ENCODE measurements around the gene ANAPC4. TPM values are rescaled to one million over a fixed set of nuclear protein-coding genes. Genes with fewer than 3 reads are reported as not detected.

ANAPC4 gene
- total and polyA plus RNA-seq, 2 of the 13 experiments (the other 11 are each of a cell fraction or from before 2014, with no cell fraction given), result 14.5 to 30.2 TPM

GRCh38 chr4:25345744-25346143, 31.3 kb upstream of the ANAPC4 start:
- CTCF ChIA-PET (ENCODE audit: low intra/inter-chr PET ratio, low total read pairs), result no interaction called here
- Histone ChIP-seq H3K36me3 (replicated peaks in 1 of 2; ENCODE audit: control insufficient read depth in 1 of 2, insufficient read depth in 2 of 2, low read length in 2 of 2) (peaks cover 0 to 14% of the 10 kb centered on the region in 2 experiments; a peak in 3 of 5 replicates), H3K9ac (ENCODE audit: insufficient read depth, low read depth, low read length) (no peak overlapping the region), H3K79me2 (ENCODE audit: insufficient read depth, low read length) (no peaks in the 10 kb centered on the region), H3K4me1 (ENCODE audit: insufficient read depth, low read length) (no peaks in the 10 kb centered on the region), H4K20me1 (ENCODE audit: insufficient read depth, low read length) (no peaks in the 10 kb centered on the region), H3K4me3 (replicated peaks in 1 of 3; ENCODE audit: insufficient read depth in 1 of 3, low read depth in 2 of 3, low read length in 3 of 3) (no peak overlapping the region), H3K27me3 (ENCODE audit: control insufficient read depth in 1 of 2, insufficient read depth in 2 of 2, low read length in 2 of 2) (no peaks in the 10 kb centered on the region), H3K27ac (ENCODE audit: extremely low read length, insufficient read depth, low read length) (no peak overlapping the region), H3K9me3 (ENCODE audit: low read length) (no peaks in the 10 kb centered on the region), H2AFZ (ENCODE audit: low read length) (no peak overlapping the region), H3K4me2 (ENCODE audit: low read depth, low read length) (no peak overlapping the region)
- 87% methylated on average over 5 of the region's 5 CpGs for WGBS (ENCODE audit: low lambda C conversion rate)
- intact Hi-C loops (cut with micrococcal nuclease; ENCODE audit: unreplicated experiment), result no loop called here
- TF ChIP-seq FIP1L1 (IDR thresholded peaks at IDR 0.05; ENCODE audit: borderline replicate concordance, insufficient read depth, low read depth, low read length) (no peak), ZFP41 (CRISPR knock-in tag; IDR thresholded peaks at IDR 0.05; ENCODE audit: borderline replicate concordance) (no peak), POLR2A (IDR thresholded peaks at IDR 0.05; ENCODE audit: insufficient read depth in 1 of 2, low read depth in 2 of 2, low read length in 2 of 2) (no peak), ZBTB14 (CRISPR knock-in tag; IDR thresholded peaks at IDR 0.05) (no peak), IKZF1 (IDR thresholded peaks at IDR 0.05) (no peak), ZBTB26 (CRISPR knock-in tag; IDR thresholded peaks at IDR 0.05; ENCODE audit: borderline replicate concordance) (no peak), SALL1 (CRISPR knock-in tag; IDR thresholded peaks at IDR 0.05) (no peak), PHB2 (IDR thresholded peaks at IDR 0.05; ENCODE audit: partially characterized antibody) (no peak), MLX (CRISPR knock-in tag; IDR thresholded peaks at IDR 0.05) (no peak), NCOA5 (CRISPR knock-in tag; IDR thresholded peaks at IDR 0.05) (no peak), PRMT3 (CRISPR knock-in tag; IDR thresholded peaks at IDR 0.05; ENCODE audit: borderline replicate concordance, low read depth) (no peak), KDM5A (IDR thresholded peaks at IDR 0.05; ENCODE audit: borderline replicate concordance, low read length) (no peak), ZNF20 (CRISPR knock-in tag; IDR thresholded peaks at IDR 0.05) (no peak), U2AF2 (IDR thresholded peaks at IDR 0.05; ENCODE audit: low read depth, low read length) (no peak), ELF3 (CRISPR knock-in tag; IDR thresholded peaks at IDR 0.05) (no peak), FOXO1 (CRISPR knock-in tag; IDR thresholded peaks at IDR 0.05) (no peak), ZNF362 (CRISPR knock-in tag; IDR thresholded peaks at IDR 0.05; ENCODE audit: borderline replicate concordance) (no peak), XBP1 (CRISPR knock-in tag; IDR thresholded peaks at IDR 0.05) (no peak), PBX2 (CRISPR knock-in tag; IDR thresholded peaks at IDR 0.05) (no peak)
- DNase-seq (ENCODE audit: low spot score) (no peak), ATAC-seq (no peak), FAIRE-seq (no peak)
- in situ Hi-C loops (cut with HindIII; ENCODE audit: extremely low pct_ligation_motif_present, low pct_unique_long_range_greater_than_20kb), result no loop called here
- no TSS peak for BruUV-seq (replicated peaks)
- POLR2A ChIA-PET, result no interaction called here
